Fibroblast of upper back skin (primary cell): ENCODE measurements around the gene ANKRD33B.

Experiments used
- DNase-seq: peaks from one replicate; pipeline ENCODE4 v3.0.0-alpha.2; 2013

Gene ANKRD33B

GRCh38 chr5:10702911-10703491 is 139.1 kb downstream of the ANKRD33B start:
- no peak for DNase-seq

- no peak for DNase-seq
Measured at GRCh38 chr5:10703676-10704075, 139.8 kb downstream of the ANKRD33B start.

GRCh38 chr5:10704949-10705621 is 141.2 kb downstream of the ANKRD33B start:
- peak; percentile 61 for DNase-seq

GRCh38 chr5:10705747-10706146 is 141.9 kb downstream of the ANKRD33B start:
- no peak for DNase-seq

GRCh38 chr5:10706326-10706725 is 142.5 kb downstream of the ANKRD33B start:
- DNase-seq: no peak
